Measurements from ENCODE around the gene TPCN2.

GRCh38 chr11:69060806-69061712, 12.3 kb downstream of the TPCN2 start:
- no peak for TF ChIP-seq CTCF (IDR thresholded peaks at IDR 0.05; ENCODE audit: insufficient read depth, low read depth, low read length)
- no peak for TF ChIP-seq EZH2 (IDR thresholded peaks at IDR 0.05; ENCODE audit: insufficient read depth, low read length)
